GM23248 (cell line): Measurements from ENCODE around the gene ATP5PB. TPM values are rescaled to one million over a fixed set of nuclear protein-coding genes. Genes with fewer than 3 reads are reported as not detected.

Experiments used
- DNase-seq: peaks from one replicate; pipeline ENCODE4 v3.0.0-alpha.2; 2015
- H2AFZ ChIP-seq: fragments of 200-600 bp; sonication (generic); 2 replicates; pipeline ENCODE4 v1.6.1; 2016; ENCODE audit warnings: antibody characterized with exemption
- H3F3A ChIP-seq: fragments of 200-600 bp; sonication (generic); 2 replicates; pipeline ENCODE4 v1.6.1; 2016; ENCODE audit warnings: mild to moderate bottlenecking, antibody characterized with exemption, mixed run types; ENCODE audit not compliant: insufficient read depth
- H3K27ac ChIP-seq: fragments of 200-600 bp; sonication (generic); 2 replicates; pipeline ENCODE4 v1.5.1; 2016; ENCODE audit warnings: mild to moderate bottlenecking
- H3K27me3 ChIP-seq: fragments of 200-600 bp; sonication (generic); replicated peaks from 2 replicates; pipeline ENCODE4 v1.6.1; 2016; ENCODE audit warnings: mild to moderate bottlenecking; ENCODE audit not compliant: insufficient read depth
- H3K36me3 ChIP-seq: fragments of 200-600 bp; sonication (generic); 2 replicates; pipeline ENCODE4 v1.6.1; 2016; ENCODE audit warnings: low read depth, mild to moderate bottlenecking
- H3K4me1 ChIP-seq: fragments of 200-600 bp; sonication (generic); 2 replicates; pipeline ENCODE4 v1.6.1; 2016; ENCODE audit warnings: mild to moderate bottlenecking; ENCODE audit not compliant: insufficient read depth
- H3K4me2 ChIP-seq: fragments of 200-600 bp; sonication (generic); one replicate; pipeline ENCODE4 v1.6.1; 2016; ENCODE audit warnings: mild to moderate bottlenecking; ENCODE audit not compliant: unreplicated experiment
- H3K4me3 ChIP-seq: fragments of 200-600 bp; sonication (generic); 2 replicates; pipeline ENCODE4 v1.5.1; 2016; ENCODE audit warnings: mild to moderate bottlenecking
- H3K79me2 ChIP-seq: fragments of 200-600 bp; sonication (generic); 2 replicates; pipeline ENCODE4 v1.6.1; 2016; ENCODE audit warnings: mild to moderate bottlenecking; ENCODE audit not compliant: insufficient read depth
- H3K9ac ChIP-seq: fragments of 200-600 bp; sonication (generic); 2 replicates; pipeline ENCODE4 v1.6.1; 2016; ENCODE audit warnings: mild to moderate bottlenecking
- H3K9me2 ChIP-seq: fragments of 200-600 bp; sonication (generic); 2 replicates; pipeline ENCODE4 v1.6.1; 2016; ENCODE audit warnings: mixed run types, mild to moderate bottlenecking, moderate library complexity; ENCODE audit not compliant: insufficient read depth
- H3K9me3 ChIP-seq: fragments of 200-600 bp; sonication (generic); one replicate; pipeline ENCODE4 v1.6.1; 2017; ENCODE audit warnings: low read depth
- H4K20me1 ChIP-seq: fragments of 200-600 bp; sonication (generic); 2 replicates; pipeline ENCODE4 v1.6.0; 2016; ENCODE audit not compliant: insufficient read depth
- EZH2 ChIP-seq: fragments of 200-600 bp; sonication (generic); IDR thresholded peaks from 2 replicates; pipeline ENCODE4 v1.6.1; 2018; ENCODE audit warnings: antibody characterized with exemption, mild to moderate bottlenecking; ENCODE audit not compliant: insufficient read depth, poor library complexity, severe bottlenecking
- EZH2phosphoT487 ChIP-seq: fragments of 200-600 bp; sonication (generic); IDR thresholded peaks from 2 replicates; pipeline ENCODE4 v1.6.1; 2018; ENCODE audit warnings: antibody characterized with exemption, moderate library complexity, mild to moderate bottlenecking, low read depth; ENCODE audit not compliant: insufficient read depth
- WGBS, 2 experiments: methylation state at CpG; one replicate each; pipeline ENCODE4 v1.1.6; 2015 to 2017; ENCODE audit warnings: low lambda C conversion rate in 2 of 2, low coverage in 1 of 2; ENCODE audit errors: missing lambda C conversion rate in 2 of 2; 5-methylcytosine and 5-hydroxymethylcytosine counted together
- in situ Hi-C: fragments of 300-500 bp; cut with MboI; formaldehyde crosslinking; loops from 2 replicates; pipeline ENCODE4 v1.15.0; 2020
- polyA plus RNA-seq: library from polyadenylated mRNA; unstranded; fragments of >200 nt; fragmentation: Nextera tagmentation; extraction: Ambion mirVana; gene quantifications from 2 replicates; pipeline ENCODE4 v1.2.1, GENCODE V29; 2016
- total RNA-seq: library from RNA; depleted of rRNA; stranded (reverse); fragments of >200 nt; shearing (Covaris generic); gene quantifications from 2 replicates; pipeline ENCODE4 v1.2.3, GENCODE V29; 2014

Gene ATP5PB
- total and polyA plus RNA-seq, 2 experiments from 2014 or later, result 226 to 304 TPM

DNA sequence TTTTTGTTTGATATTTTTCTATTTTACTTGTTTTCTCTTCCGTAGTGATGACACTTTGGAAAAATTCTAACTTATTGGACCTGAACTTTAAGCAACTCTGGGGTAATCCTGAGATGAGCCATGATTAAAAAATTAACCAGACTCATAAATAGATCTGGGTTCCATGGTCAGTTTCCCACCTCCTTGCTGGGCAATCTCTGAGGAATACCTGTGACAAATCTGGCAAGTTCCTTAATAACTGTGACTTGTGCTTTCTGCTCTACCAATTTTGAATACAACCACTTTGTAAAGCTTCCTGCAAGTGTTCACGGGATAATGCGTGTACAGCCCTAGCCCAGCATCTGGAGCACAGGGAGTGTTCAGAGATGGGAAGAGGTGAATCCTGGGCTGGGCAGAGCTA, 25.0 kb upstream of the ATP5PB start:
- Histone ChIP-seq H3K36me3 (no peaks in the 10 kb centered on the region), H3K27me3 (no peaks in the 10 kb centered on the region), H3K27ac (no peak overlapping the region), H3K9ac (no peak overlapping the region), H3K9me3 (no peaks in the 10 kb centered on the region), H3K4me3 (no peak overlapping the region), H4K20me1 (no peaks in the 10 kb centered on the region), H3K9me2 (no peaks in the 10 kb centered on the region), H2AFZ (no peak overlapping the region), H3K4me1 (peaks cover 7% of the 10 kb centered on the region), H3K79me2 (no peaks in the 10 kb centered on the region), H3F3A (no peaks in the 10 kb centered on the region), H3K4me2 (no peak overlapping the region)
- 93% methylated on average over 3 of the region's 3 CpGs for WGBS, 2 experiments
- DNase-seq, result no peak
- no peak for TF ChIP-seq EZH2phosphoT487
- TF ChIP-seq EZH2, result no peak
- in situ Hi-C loops, result no loop called here

DNA sequence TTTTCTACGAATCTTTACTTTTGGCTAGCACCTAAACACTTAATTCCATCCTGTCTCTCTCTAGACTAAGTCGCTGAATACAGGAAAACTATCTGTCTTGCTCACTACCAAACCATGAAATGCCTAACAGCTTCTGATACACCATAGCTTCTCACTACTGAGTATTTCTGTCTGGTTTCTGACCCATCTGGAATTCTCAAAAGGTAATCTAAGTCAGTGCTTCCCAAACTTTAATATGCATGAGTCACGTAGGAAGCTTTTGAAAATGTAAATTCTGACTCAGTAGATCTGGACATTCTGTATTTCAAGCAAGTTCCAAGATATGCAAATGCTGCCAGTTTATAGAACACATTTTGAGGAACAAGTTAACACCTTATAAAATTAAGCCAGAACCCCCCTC, 12.5 kb upstream of the ATP5PB start:
- no peaks in the 10 kb centered on the region for H3K9me2 ChIP-seq
- peaks cover 7% of the 10 kb centered on the region; the same call in 1 of the 2 replicates for H3F3A ChIP-seq
- no peak overlapping the region for H2AFZ ChIP-seq
- peaks cover 12% of the 10 kb centered on the region for H3K4me1 ChIP-seq
- H3K4me3 ChIP-seq, result no peak overlapping the region
- DNase-seq, result peak; percentile 41
- no peak overlapping the region for H3K4me2 ChIP-seq
- no peak for TF ChIP-seq EZH2phosphoT487
- TF ChIP-seq EZH2, result no peak
- no peaks in the 10 kb centered on the region for H3K79me2 ChIP-seq
- H3K27me3 ChIP-seq, result no peaks in the 10 kb centered on the region
- no peak overlapping the region for H3K27ac ChIP-seq
- no peaks in the 10 kb centered on the region for H3K9me3 ChIP-seq
- peaks cover 36% of the 10 kb centered on the region; the same call in 1 of the 2 replicates for H3K36me3 ChIP-seq
- in situ Hi-C loops, result no loop called here
- WGBS, 2 experiments, result 60 to 63% methylated on average over 3 of the region's 3 CpGs
- no peak overlapping the region for H3K9ac ChIP-seq
- no peaks in the 10 kb centered on the region; the same call in 1 of the 2 replicates for H4K20me1 ChIP-seq

DNA sequence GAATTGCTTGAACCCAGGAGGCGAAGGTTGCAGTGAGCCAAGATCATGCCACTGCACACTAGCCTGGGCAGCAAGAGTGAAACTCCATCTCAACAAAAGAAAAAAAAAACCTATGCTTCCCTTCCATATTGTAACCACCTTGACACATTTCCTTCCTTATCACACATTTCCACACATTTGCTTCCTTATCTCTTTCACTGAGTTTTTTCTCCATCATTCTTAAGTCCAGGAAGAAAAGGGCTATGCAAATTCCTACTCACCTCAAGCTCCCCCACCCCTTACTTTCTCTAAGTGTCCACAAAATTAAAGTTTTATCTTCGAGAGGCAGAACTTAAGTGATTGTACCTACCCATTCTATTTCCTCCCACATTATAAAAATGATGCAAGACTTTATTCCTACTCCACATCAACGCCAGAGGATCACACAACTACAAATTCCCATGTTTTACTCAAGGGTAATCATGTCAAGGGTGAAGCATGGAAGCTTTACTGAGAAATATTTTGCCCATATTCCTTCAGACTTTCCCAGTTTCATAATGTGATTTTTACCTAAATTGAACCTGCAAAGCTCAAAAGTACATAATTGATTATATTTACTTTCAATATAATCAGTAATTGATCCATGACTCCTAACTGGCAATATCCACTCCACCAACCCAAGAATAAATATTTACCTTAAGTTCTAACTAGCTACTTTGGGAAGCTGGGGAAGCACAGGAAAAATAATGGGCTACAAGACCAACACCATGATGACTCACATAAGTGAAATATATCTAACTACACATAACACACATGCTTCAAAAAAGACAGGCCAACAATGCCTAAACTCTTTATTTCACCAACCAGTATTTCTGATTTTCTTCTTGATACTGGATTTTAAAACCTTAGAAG, 9.6 kb upstream of the ATP5PB start:
- H2AFZ ChIP-seq, result no peak overlapping the region
- H3K4me3 ChIP-seq, result no peak overlapping the region
- H3K79me2 ChIP-seq, result peaks cover 4% of the 10 kb centered on the region
- TF ChIP-seq EZH2, result no peak
- TF ChIP-seq EZH2phosphoT487, result no peak
- DNase-seq, result no peak
- peaks cover 7% of the 10 kb centered on the region; the same call in 1 of the 2 replicates for H3F3A ChIP-seq
- no peaks in the 10 kb centered on the region; the same call in 1 of the 2 replicates for H4K20me1 ChIP-seq
- H3K9me2 ChIP-seq, result no peaks in the 10 kb centered on the region
- H3K27me3 ChIP-seq, result no peaks in the 10 kb centered on the region
- H3K36me3 ChIP-seq, result peaks cover 48% of the 10 kb centered on the region
- H3K4me1 ChIP-seq, result peaks cover 12% of the 10 kb centered on the region
- in situ Hi-C loops, result no loop called here
- H3K27ac ChIP-seq, result no peak overlapping the region
- no peak overlapping the region for H3K9ac ChIP-seq
- no peaks in the 10 kb centered on the region for H3K9me3 ChIP-seq
- no peak overlapping the region for H3K4me2 ChIP-seq
- WGBS, 2 experiments, result 97 to 99% methylated on average over 3 of the region's 3 CpGs

DNA sequence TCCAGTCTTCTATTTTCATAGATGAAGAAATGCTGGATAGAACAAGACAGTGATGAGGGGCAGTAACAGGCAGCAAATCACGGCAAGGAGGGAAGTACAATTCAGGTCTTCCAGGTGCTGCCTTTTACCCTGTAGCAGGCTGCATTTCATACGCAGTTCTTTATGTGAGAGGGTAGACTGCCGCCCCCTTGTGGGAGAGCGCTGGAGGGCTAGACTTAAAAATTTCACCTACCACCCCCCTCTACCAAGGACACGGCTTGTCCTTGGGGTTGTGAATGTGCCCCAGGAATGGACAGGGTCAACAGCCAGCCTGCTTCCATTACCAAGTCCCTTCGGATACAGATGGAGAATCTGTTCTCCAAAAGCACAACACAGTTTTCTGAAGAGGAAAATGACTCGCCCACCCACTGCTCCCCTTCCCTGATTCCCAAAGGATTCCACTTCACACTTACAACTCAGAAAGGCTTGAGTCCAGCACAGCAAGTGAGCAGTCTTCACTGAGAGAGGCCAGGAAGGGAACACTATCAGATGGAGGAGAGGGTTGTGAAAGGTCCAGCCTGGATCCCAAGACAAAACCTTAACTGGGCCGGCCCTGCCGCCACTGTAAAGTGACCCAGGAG, 7.6 kb upstream of the ATP5PB start:
- H3K27ac ChIP-seq, result no peak overlapping the region
- in situ Hi-C loops, result no loop called here
- peaks cover 7% of the 10 kb centered on the region; the same call in 1 of the 2 replicates for H3F3A ChIP-seq
- no peak overlapping the region for H2AFZ ChIP-seq
- 85 to 88% methylated on average over 9 of the region's 9 CpGs for WGBS, 2 experiments
- no peak overlapping the region for H3K4me2 ChIP-seq
- H3K4me1 ChIP-seq, result peaks cover 7% of the 10 kb centered on the region
- DNase-seq, result peak; percentile 22
- H3K9me2 ChIP-seq, result no peaks in the 10 kb centered on the region
- H3K36me3 ChIP-seq, result peaks cover 58% of the 10 kb centered on the region
- peaks cover 24% of the 10 kb centered on the region for H3K79me2 ChIP-seq
- H3K4me3 ChIP-seq, result no peak overlapping the region
- no peak for TF ChIP-seq EZH2phosphoT487
- TF ChIP-seq EZH2, result no peak
- no peak overlapping the region for H3K9ac ChIP-seq
- no peaks in the 10 kb centered on the region for H3K9me3 ChIP-seq
- no peaks in the 10 kb centered on the region for H3K27me3 ChIP-seq
- H4K20me1 ChIP-seq, result no peaks in the 10 kb centered on the region; the same call in 1 of the 2 replicates
